GM12892 (cell line): ENCODE data around the gene PTPRZ1. TPM values are rescaled to one million over a fixed set of nuclear protein-coding genes. Genes with fewer than 3 reads are reported as not detected.

Experiments used
- DNase-seq: peaks from one replicate; pipeline ENCODE4 v3.0.0; 2011; ENCODE audit not compliant: insufficient read length
- FAIRE-seq: peaks from 2 replicates; lab custom pipeline; 2011; peaks lifted over from hg19 to GRCh38; lab: Jason Lieb, UNC
- POLR2A ChIP-seq: IDR thresholded peaks from 2 replicates; pipeline ENCODE4 v1.6.1; 2011; ENCODE audit warnings: low read depth, low read length, control low read depth
- POLR2AphosphoS5 ChIP-seq: IDR thresholded peaks from 2 replicates; pipeline ENCODE4 v1.6.1; 2011; ENCODE audit warnings: low read depth, low read length, control low read depth
- TAF1 ChIP-seq: IDR thresholded peaks from 2 replicates; pipeline ENCODE4 v1.6.1; 2011; ENCODE audit warnings: low read depth, mild to moderate bottlenecking, control low read depth, low read length, borderline replicate concordance
- polyA plus RNA-seq: library from polyadenylated mRNA; unstranded; fragments of >200 nt; gene quantifications from one replicate; pipeline ENCODE4 v1.2.1, GENCODE V29; 2012; ENCODE audit warnings: missing spikeins, inconsistent platforms; ENCODE audit not compliant: missing spikeins

PTPRZ1 gene
- not detected for polyA plus RNA-seq

GRCh38 chr7:121872831-121873288, at the start of gene PTPRZ1:
Gene PTPRZ1 (plus strand): TSS chr7:121873161. CDS start chr7:121873500, 339 bp downstream.
- TF ChIP-seq POLR2A (no peak), POLR2AphosphoS5 (no peak), TAF1 (no peak)
- no peak for FAIRE-seq
- DNase-seq = no peak

GRCh38 chr7:121824276-121824675, 48.7 kb upstream of the PTPRZ1 start:
- DNase-seq (no peak), FAIRE-seq (no peak)
- TF ChIP-seq POLR2AphosphoS5 = no peak
- TF ChIP-seq POLR2A = no peak
- no peak for TF ChIP-seq TAF1

GRCh38 chr7:121831351-121831750, 41.6 kb upstream of the PTPRZ1 start:
- no peak for FAIRE-seq
- no peak for TF ChIP-seq TAF1
- TF ChIP-seq POLR2AphosphoS5 = no peak
- no peak for TF ChIP-seq POLR2A
- DNase-seq = no peak

GRCh38 chr7:121831801-121832200, 41.2 kb upstream of the PTPRZ1 start:
- no peak for DNase-seq
- no peak for FAIRE-seq
- TF ChIP-seq TAF1 = no peak
- no peak for TF ChIP-seq POLR2A
- TF ChIP-seq POLR2AphosphoS5 = no peak

- FAIRE-seq = no peak
- TF ChIP-seq POLR2A (no peak), TAF1 (no peak), POLR2AphosphoS5 (no peak)
- no peak for DNase-seq
Observed at GRCh38 chr7:121832347-121832746, 40.6 kb upstream of the PTPRZ1 start.

GRCh38 chr7:121833991-121834390, 39.0 kb upstream of the PTPRZ1 start:
- no peak for DNase-seq
- TF ChIP-seq POLR2A (no peak), POLR2AphosphoS5 (no peak), TAF1 (no peak)
- no peak for FAIRE-seq

GRCh38 chr7:121837462-121837861, 35.5 kb upstream of the PTPRZ1 start:
- DNase-seq = no peak
- no peak for FAIRE-seq
- no peak for TF ChIP-seq POLR2AphosphoS5
- no peak for TF ChIP-seq POLR2A
- TF ChIP-seq TAF1 = no peak

- TF ChIP-seq POLR2A (no peak), POLR2AphosphoS5 (no peak)
- FAIRE-seq = no peak
- DNase-seq = no peak
Observed at GRCh38 chr7:121847041-121847440, 25.9 kb upstream of the PTPRZ1 start.

- DNase-seq (no peak), FAIRE-seq (no peak)
- no peak for TF ChIP-seq POLR2A
- no peak for TF ChIP-seq POLR2AphosphoS5
- no peak for TF ChIP-seq TAF1
Observed at GRCh38 chr7:121853307-121853706, 19.7 kb upstream of the PTPRZ1 start.

GRCh38 chr7:121860953-121861352, 12.0 kb upstream of the PTPRZ1 start:
- FAIRE-seq = no peak
- TF ChIP-seq POLR2AphosphoS5 (no peak), TAF1 (no peak), POLR2A (no peak)
- DNase-seq = no peak

- FAIRE-seq (no peak), DNase-seq (no peak)
- TF ChIP-seq TAF1 (no peak), POLR2A (no peak), POLR2AphosphoS5 (no peak)
Observed at GRCh38 chr7:121862591-121862990, 10.4 kb upstream of the PTPRZ1 start.

GRCh38 chr7:121871188-121871587, 1.8 kb upstream of the PTPRZ1 start:
- DNase-seq (no peak), FAIRE-seq (no peak)
- TF ChIP-seq POLR2AphosphoS5 (no peak), POLR2A (no peak), TAF1 (no peak)
